Progenitor cell of endocrine pancreas (in vitro differentiated cells): ENCODE results near the gene RBPJL. TPM values are rescaled to one million over a fixed set of nuclear protein-coding genes. Genes with fewer than 3 reads are reported as not detected.

Source experiments
- DNase-seq: peaks from one replicate; pipeline ENCODE4 v3.0.0; 2021; ENCODE audit warnings: low spot score; ENCODE audit not compliant: unreplicated experiment
- H3K27ac Mint-ChIP-seq: 2 replicates; pipeline ENCODE4 v1.8.0; 2021; ENCODE audit warnings: mild to moderate bottlenecking, moderate library complexity, mixed read lengths
- H3K27me3 Mint-ChIP-seq: 2 replicates; pipeline ENCODE4 v1.8.0; 2021; ENCODE audit warnings: mixed read lengths
- H3K36me3 Mint-ChIP-seq: 2 replicates; pipeline ENCODE4 v1.8.0; 2022; ENCODE audit warnings: mixed read lengths; ENCODE audit not compliant: insufficient read depth
- H3K4me1 Mint-ChIP-seq: 2 replicates; pipeline ENCODE4 v1.8.0; 2021; ENCODE audit warnings: low read depth, mixed read lengths
- H3K4me3 Mint-ChIP-seq: 2 replicates; pipeline ENCODE4 v1.8.0; 2021; ENCODE audit warnings: low read depth, mild to moderate bottlenecking, moderate library complexity, mixed read lengths
- H3K9me3 Mint-ChIP-seq: 2 replicates; pipeline ENCODE4 v1.8.0; 2021; ENCODE audit warnings: low read depth, mixed read lengths
- total RNA-seq: library from RNA; stranded (reverse); gene quantifications from 2 replicates; pipeline ENCODE4 v1.2.1, GENCODE V29; 2021
- TF ChIP-seq, protein P1 (sequence below): fragments of 200-600 bp; sonication (generic); IDR thresholded peaks from one replicate; pipeline ENCODE4 v1.5.0; 2021; ENCODE audit warnings: antibody characterized with exemption, mild to moderate bottlenecking; ENCODE audit not compliant: unreplicated experiment

The RBPJL gene
- total RNA-seq, 1 donor from 2014 or later = 1.5 TPM

DNA sequence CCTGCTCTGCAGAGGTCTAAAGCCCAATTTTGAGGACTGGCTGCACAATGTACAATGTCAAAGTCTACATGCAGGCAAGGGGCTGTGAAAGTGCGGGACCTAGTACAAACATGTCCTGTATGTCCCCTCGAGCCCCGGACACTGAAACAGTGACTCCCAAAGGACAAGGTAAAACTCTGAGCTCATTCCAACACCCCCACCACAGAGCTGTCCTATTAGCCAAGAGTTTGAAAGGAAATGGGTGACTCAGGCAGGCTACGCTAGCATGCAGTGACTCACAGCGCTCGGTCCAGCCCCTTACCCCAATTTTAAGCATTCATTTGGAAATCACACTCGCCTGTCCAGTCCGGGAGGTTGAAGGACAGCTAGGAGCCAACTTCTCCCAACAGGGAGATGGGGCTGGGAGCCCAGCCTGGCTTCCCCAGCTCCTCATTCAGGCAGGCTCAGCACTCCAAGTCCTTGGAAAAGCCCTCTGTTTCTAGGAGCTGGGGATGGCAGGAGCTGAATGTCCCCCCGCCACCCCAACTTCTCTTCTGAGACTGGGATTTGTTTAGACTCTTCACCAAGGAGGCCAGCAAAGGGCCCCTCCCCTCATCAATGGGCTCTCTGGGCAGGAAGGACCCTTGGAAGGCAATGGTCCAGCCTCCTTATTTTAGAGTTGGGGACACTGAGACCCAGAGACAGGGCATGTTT, 37.7 kb downstream of the RBPJL start:
- Mint-ChIP-seq H3K36me3 (peaks cover 2% of the 10 kb centered on the region), H3K9me3 (no peaks in the 10 kb centered on the region), H3K27ac (peak overlapping the region; percentile 99), H3K4me1 (peaks cover 78% of the 10 kb centered on the region), H3K4me3 (peak overlapping the region; percentile 95), H3K27me3 (no peaks in the 10 kb centered on the region)
- no peak for DNase-seq
- TF ChIP-seq, protein P1, sequence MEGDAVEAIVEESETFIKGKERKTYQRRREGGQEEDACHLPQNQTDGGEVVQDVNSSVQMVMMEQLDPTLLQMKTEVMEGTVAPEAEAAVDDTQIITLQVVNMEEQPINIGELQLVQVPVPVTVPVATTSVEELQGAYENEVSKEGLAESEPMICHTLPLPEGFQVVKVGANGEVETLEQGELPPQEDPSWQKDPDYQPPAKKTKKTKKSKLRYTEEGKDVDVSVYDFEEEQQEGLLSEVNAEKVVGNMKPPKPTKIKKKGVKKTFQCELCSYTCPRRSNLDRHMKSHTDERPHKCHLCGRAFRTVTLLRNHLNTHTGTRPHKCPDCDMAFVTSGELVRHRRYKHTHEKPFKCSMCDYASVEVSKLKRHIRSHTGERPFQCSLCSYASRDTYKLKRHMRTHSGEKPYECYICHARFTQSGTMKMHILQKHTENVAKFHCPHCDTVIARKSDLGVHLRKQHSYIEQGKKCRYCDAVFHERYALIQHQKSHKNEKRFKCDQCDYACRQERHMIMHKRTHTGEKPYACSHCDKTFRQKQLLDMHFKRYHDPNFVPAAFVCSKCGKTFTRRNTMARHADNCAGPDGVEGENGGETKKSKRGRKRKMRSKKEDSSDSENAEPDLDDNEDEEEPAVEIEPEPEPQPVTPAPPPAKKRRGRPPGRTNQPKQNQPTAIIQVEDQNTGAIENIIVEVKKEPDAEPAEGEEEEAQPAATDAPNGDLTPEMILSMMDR = no peak

DNA sequence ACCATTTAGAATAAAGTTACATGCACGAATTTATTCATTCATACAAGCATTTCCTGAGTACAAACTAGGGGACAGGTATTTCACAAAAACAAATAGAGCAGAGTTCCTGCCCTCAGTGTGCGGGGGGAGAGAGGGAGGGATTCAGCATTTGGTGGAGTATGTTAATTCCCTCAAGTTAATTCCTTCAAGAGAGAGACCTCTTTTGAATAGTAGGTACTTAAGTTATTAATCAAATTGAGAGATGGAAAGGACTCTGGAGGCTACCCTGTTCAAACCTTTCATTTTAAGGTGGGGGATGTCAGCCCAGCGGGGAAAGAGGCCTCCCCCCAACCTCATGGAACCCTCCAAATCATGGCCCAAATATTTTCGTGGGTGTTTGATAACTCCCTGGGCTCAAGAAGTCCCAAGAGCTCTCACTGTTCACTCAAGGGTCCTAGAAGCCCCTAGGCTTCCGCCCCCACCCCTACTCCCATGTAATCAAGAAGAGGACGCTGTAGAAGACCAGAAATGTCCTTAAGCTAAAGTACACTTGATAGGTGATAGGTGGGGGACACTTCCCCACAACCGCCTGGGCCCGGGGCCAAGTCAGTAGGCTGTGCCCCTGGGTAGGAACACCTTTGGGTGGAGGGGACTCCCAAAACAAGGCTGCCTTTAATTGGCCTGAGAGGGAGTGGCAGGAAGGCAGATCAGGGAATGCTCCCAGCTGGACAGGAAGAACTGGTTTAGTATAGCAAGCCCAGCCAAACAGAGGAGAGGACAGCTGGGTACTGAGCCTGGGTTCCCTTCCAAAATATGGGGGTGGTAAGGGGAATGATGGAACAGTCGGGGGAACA, 38.7 kb downstream of the RBPJL start:
- Mint-ChIP-seq H3K27me3 (no peaks in the 10 kb centered on the region), H3K4me1 (peaks cover 69% of the 10 kb centered on the region), H3K9me3 (no peaks in the 10 kb centered on the region), H3K27ac (peak overlapping the region; percentile 99), H3K4me3 (peak overlapping the region; percentile 95), H3K36me3 (peaks cover 1% of the 10 kb centered on the region)
- DNase-seq = no peak
- TF ChIP-seq, protein P1 = no peak

DNA sequence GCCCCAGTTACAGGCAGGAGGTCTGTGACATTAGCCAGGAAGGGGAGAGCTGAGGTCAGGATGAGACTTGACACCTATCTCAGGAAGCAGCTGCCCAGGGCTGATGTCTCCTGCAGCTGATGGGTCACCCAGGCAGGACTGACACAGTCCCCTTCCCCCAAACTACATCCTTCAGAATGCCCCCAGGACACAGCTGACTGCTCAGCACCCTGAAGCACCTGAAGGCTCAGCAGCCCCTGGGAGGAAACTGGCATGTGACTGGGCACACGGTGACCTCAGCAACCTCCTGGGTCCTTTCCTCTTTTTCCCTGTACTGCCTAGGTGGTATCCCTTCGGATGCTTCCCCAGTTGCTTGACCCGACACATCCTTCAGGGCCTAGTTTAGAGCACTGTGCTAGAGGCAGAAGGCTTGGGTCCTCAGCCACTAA, 39.7 kb downstream of the RBPJL start:
- TF ChIP-seq, protein P1 = no peak
- Mint-ChIP-seq H3K27ac (peak overlapping the region; percentile 87), H3K4me3 (peak overlapping the region; percentile 95), H3K4me1 (peaks cover 60% of the 10 kb centered on the region), H3K9me3 (no peaks in the 10 kb centered on the region), H3K36me3 (no peaks in the 10 kb centered on the region), H3K27me3 (no peaks in the 10 kb centered on the region)
- no peak for DNase-seq

DNA sequence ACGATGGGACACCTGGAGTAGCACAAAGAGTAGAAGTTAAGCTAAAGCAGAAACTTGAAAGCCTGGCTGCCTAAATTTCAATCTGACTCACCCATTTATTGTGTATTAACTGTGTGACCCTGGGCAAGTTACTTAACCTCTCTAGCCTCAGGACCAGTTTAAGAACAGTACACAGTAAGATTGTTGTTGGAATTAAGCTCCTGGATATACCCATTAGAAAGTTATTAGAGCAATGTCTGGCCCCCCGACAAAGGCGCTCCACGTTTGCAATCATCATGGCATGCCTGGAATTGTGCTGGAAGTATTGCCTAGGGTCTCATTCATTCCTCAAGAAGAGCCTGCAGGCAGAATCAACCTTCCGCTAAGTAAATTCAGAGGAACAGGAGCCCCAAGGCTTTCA, 40.2 kb downstream of the RBPJL start:
- H3K4me3 Mint-ChIP-seq = peak overlapping the region; percentile 95
- H3K27ac Mint-ChIP-seq = peak overlapping the region; percentile 87
- H3K27me3 Mint-ChIP-seq = no peaks in the 10 kb centered on the region

More for the DNA sequence above, 40.2 kb downstream of the RBPJL start:
- H3K9me3 Mint-ChIP-seq = no peaks in the 10 kb centered on the region
- H3K4me1 Mint-ChIP-seq = peaks cover 56% of the 10 kb centered on the region
- H3K36me3 Mint-ChIP-seq = no peaks in the 10 kb centered on the region
- no peak for DNase-seq
- TF ChIP-seq, protein P1 = no peak
